H1 (cell line): Measurements from ENCODE around the gene ATCAY. TPM values are rescaled to one million over a fixed set of nuclear protein-coding genes. Genes with fewer than 3 reads are reported as not detected.

Experiments used
- ASH2L ChIP-seq: fragments of 200-600, 300-600 bp; sonication (generic); IDR thresholded peaks from one replicate; pipeline ENCODE4 v1.7.1; 2017; ENCODE audit warnings: low read length
- ATF2 ChIP-seq: IDR thresholded peaks from 2 replicates; pipeline ENCODE4 v1.6.1; 2012; ENCODE audit warnings: low read length, inconsistent platforms
- BCL11A ChIP-seq, 2 experiments: IDR thresholded peaks; one replicate each; pipeline ENCODE4 v1.6.1; 2011; ENCODE audit warnings: low read depth in 2 of 2, low read length in 2 of 2, mild to moderate bottlenecking in 2 of 2
- EGR1 ChIP-seq: IDR thresholded peaks from 2 replicates; pipeline ENCODE4 v1.6.1; 2011; ENCODE audit warnings: low read depth, low read length, borderline replicate concordance
- HDAC6 ChIP-seq: IDR thresholded peaks from one replicate; pipeline ENCODE4 v1.7.1; 2012; ENCODE audit warnings: low read depth, mild to moderate bottlenecking, inconsistent platforms, low read length, moderate library complexity
- KDM1A ChIP-seq: fragments of 200-600, 300-600 bp; sonication (generic); IDR thresholded peaks from 2 replicates; pipeline ENCODE4 v1.7.1; 2016; ENCODE audit warnings: mild to moderate bottlenecking, low read length, borderline replicate concordance
- NANOG ChIP-seq: IDR thresholded peaks from 2 replicates; pipeline ENCODE4 v1.6.1; 2011; ENCODE audit warnings: low read length, low read depth, mild to moderate bottlenecking, inconsistent platforms; ENCODE audit not compliant: insufficient read depth, poor library complexity, severe bottlenecking
- TAF7 ChIP-seq: optimal IDR thresholded peaks from 2 replicates; pipeline ENCODE3; 2011; ENCODE audit warnings: low read depth, mild to moderate bottlenecking, inconsistent platforms, low read length, moderate library complexity, borderline replicate concordance
- polyA plus RNA-seq, 7 experiments: library from polyadenylated mRNA; depleted of rRNA in 3 of 7; stranded (reverse) in 5 of 7; unstranded in 2 of 7; fragments of >200 nt in 5 of 7; fragments of 200-250 nt in 2 of 7; gene quantifications; 1 replicate in 5 of 7; 2 replicates in 1 of 7; 4 replicates in 1 of 7; pipeline versions ENCODE4 v1.2.1 to v1.2.3, GENCODE V29; 2011 to 2013; ENCODE audit warnings: missing spikeins in 2 of 7, mixed read lengths in 2 of 7
- total RNA-seq: library from RNA; stranded (reverse); fragmentation: NEBNext Ultra II Directional; extraction: Animal tissue kit (Norgen Biotek cat#: 25700); gene quantifications from 2 replicates; pipeline ENCODE4 v1.2.1, GENCODE V29; 2021

The ATCAY gene
- total and polyA plus RNA-seq, 2 of the 8 experiments (the other 6 are each of a cell fraction or from before 2014, with no cell fraction given): 24.4 to 33.8 TPM

GRCh38 chr19:3970808-3971598 is 90.5 kb downstream of the ATCAY start, which contains the start of gene DAPK3 (continued):
- TF ChIP-seq HDAC6 (no peak), KDM1A (no peak), ASH2L (no peak), NANOG (no peak), TAF7 (peak; percentile 45), ATF2 (0 out of 2 replicates have a peak, but pooled peaks have one; percentile 19), EGR1 (no peak), BCL11A (IDR thresholded peaks at IDR 0.05; ENCODE audit: low read depth in 2 of 2, low read length in 2 of 2) (no peak)
- TF ChIP-seq, all 59 proteins: peak for 21
